Measurements from ENCODE around the gene PPARGC1A.

Gene PPARGC1A

GRCh38 chr4:23818097-23818885 lies 71.6 kb downstream of the PPARGC1A start:
- no peak overlapping the region for H3K4me3 ChIP-seq (ENCODE audit: low read length)

GRCh38 chr4:23814996-23815660 lies 74.7 kb downstream of the PPARGC1A start:
- H3F3A ChIP-seq (ENCODE audit: control insufficient read depth, insufficient read depth), result no peaks in the 10 kb centered on the region
- no peak overlapping the region for H3K4me2 ChIP-seq (ENCODE audit: low read length)
- TF ChIP-seq CTCF (IDR thresholded peaks at IDR 0.05; ENCODE audit: low read depth, low read length, poor library complexity, severe bottlenecking), result no peak
- TF ChIP-seq EZH2phosphoT487 (IDR thresholded peaks at IDR 0.05; ENCODE audit: borderline replicate concordance, low read length), result no peak
- no peaks in the 10 kb centered on the region for H3K36me3 ChIP-seq (ENCODE audit: control insufficient read depth, low read length)
- H3K4me3 ChIP-seq (ENCODE audit: low read length), result no peak overlapping the region
- no peaks in the 10 kb centered on the region for H3K4me1 ChIP-seq (ENCODE audit: control insufficient read depth, low read length)
- H3K9me3 ChIP-seq (ENCODE audit: control insufficient read depth, insufficient read depth, low read length), result no peaks in the 10 kb centered on the region
- H3K27me3 ChIP-seq (ENCODE audit: control insufficient read depth, low read length), result no peaks in the 10 kb centered on the region
- H3K27ac ChIP-seq (ENCODE audit: low read depth, low read length), result no peak overlapping the region
- H3K79me2 ChIP-seq (ENCODE audit: control insufficient read depth, low read length), result no peaks in the 10 kb centered on the region
- no peaks in the 10 kb centered on the region for H4K20me1 ChIP-seq (ENCODE audit: control insufficient read depth, insufficient read depth, low read depth, low read length)
- no peaks in the 10 kb centered on the region for H3K9me2 ChIP-seq (replicated peaks; ENCODE audit: control insufficient read depth, low read length)

More at GRCh38 chr4:23818097-23818885, 71.6 kb downstream of the PPARGC1A start:
- TF ChIP-seq CTCF (IDR thresholded peaks at IDR 0.05; ENCODE audit: low read depth, low read length, poor library complexity, severe bottlenecking) (no peak), EZH2phosphoT487 (IDR thresholded peaks at IDR 0.05; ENCODE audit: borderline replicate concordance, low read length) (no peak)
- H3K79me2 ChIP-seq (ENCODE audit: control insufficient read depth, low read length), result no peaks in the 10 kb centered on the region
- H3K27me3 ChIP-seq (ENCODE audit: control insufficient read depth, low read length), result no peaks in the 10 kb centered on the region
- H3F3A ChIP-seq (ENCODE audit: control insufficient read depth, insufficient read depth), result no peaks in the 10 kb centered on the region
- no peaks in the 10 kb centered on the region for H3K9me3 ChIP-seq (ENCODE audit: control insufficient read depth, insufficient read depth, low read length)
- H3K36me3 ChIP-seq (ENCODE audit: control insufficient read depth, low read length), result no peaks in the 10 kb centered on the region
- no peak overlapping the region for H3K4me2 ChIP-seq (ENCODE audit: low read length)
- H3K27ac ChIP-seq (ENCODE audit: low read depth, low read length), result no peak overlapping the region
- no peaks in the 10 kb centered on the region for H3K4me1 ChIP-seq (ENCODE audit: control insufficient read depth, low read length)
- H3K9me2 ChIP-seq (replicated peaks; ENCODE audit: control insufficient read depth, low read length), result no peaks in the 10 kb centered on the region
- H4K20me1 ChIP-seq (ENCODE audit: control insufficient read depth, insufficient read depth, low read depth, low read length), result no peaks in the 10 kb centered on the region

- H3K4me1 ChIP-seq (ENCODE audit: control insufficient read depth, low read length), result no peaks in the 10 kb centered on the region
- H3K4me3 ChIP-seq (ENCODE audit: low read length), result no peak overlapping the region
- no peaks in the 10 kb centered on the region for H3F3A ChIP-seq (ENCODE audit: control insufficient read depth, insufficient read depth)
- TF ChIP-seq CTCF (IDR thresholded peaks at IDR 0.05; ENCODE audit: low read depth, low read length, poor library complexity, severe bottlenecking) (no peak), EZH2phosphoT487 (IDR thresholded peaks at IDR 0.05; ENCODE audit: borderline replicate concordance, low read length) (no peak)
- no peaks in the 10 kb centered on the region for H4K20me1 ChIP-seq (ENCODE audit: control insufficient read depth, insufficient read depth, low read depth, low read length)
- no peaks in the 10 kb centered on the region for H3K9me3 ChIP-seq (ENCODE audit: control insufficient read depth, insufficient read depth, low read length)
- H3K79me2 ChIP-seq (ENCODE audit: control insufficient read depth, low read length), result no peaks in the 10 kb centered on the region
- H3K9me2 ChIP-seq (replicated peaks; ENCODE audit: control insufficient read depth, low read length), result no peaks in the 10 kb centered on the region
- H3K27ac ChIP-seq (ENCODE audit: low read depth, low read length), result no peak overlapping the region
- no peaks in the 10 kb centered on the region for H3K27me3 ChIP-seq (ENCODE audit: control insufficient read depth, low read length)
- H3K36me3 ChIP-seq (ENCODE audit: control insufficient read depth, low read length), result no peaks in the 10 kb centered on the region
- no peak overlapping the region for H3K4me2 ChIP-seq (ENCODE audit: low read length)
These were observed 75.3 kb downstream of the PPARGC1A start for GRCh38 chr4:23814587-23814986.

Measured in DOHH2 (cell line).